Hepatic stellate cell (primary cell): Measurements from ENCODE around the gene MYO1E.
A peak's percentile ranks its signal among the peaks of the same experiment; 100 is the strongest.

Experiments used
- DNase-seq: peaks from one replicate; pipeline ENCODE4 v3.0.0; 2011; ENCODE audit warnings: low spot score

Gene MYO1E

DNA sequence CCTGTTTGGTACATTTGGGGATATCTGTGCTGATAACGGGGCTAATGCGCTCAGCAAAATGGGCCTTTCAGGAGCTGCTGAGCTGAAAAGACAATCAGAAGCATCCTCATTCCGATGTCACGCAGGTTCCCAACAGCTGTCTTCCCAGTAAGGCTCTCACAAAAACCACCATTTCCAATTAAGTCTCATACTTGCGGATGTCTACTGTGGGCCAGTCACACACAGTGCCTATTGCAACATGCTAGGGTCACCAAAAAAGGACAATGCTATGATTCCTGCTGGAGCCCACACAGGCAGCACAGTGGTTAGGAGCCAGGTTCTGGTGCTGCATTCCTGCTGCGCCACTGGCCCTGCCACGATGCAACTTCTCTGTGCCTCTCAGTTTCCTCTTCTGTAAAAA lies 182.4 kb downstream of the MYO1E start:
- DNase-seq: no peak

DNA sequence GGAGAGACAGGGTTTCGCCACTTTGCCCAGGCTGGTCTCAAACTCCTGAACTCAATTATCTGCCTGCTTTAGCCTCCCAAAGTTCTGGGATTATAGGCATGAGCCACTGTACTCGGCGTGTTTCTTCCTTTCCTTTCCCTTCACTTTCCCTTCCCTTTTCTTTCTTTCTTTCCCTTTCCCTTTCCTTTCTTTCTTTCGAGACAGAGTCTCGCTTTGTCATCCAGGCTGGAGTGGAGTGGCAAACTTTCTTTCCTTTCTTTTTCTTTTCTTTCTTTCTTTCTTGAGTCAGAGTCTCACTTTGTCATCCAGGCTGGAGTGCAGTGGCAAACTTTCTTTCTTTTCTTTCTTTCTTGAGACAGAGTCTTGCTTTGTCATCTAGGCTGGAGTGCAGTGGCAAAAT lies 183.4 kb downstream of the MYO1E start:
- DNase-seq: no peak

- no peak for DNase-seq
Measured at GRCh38 chr15:59186501-59186900, 186.2 kb downstream of the MYO1E start.

- DNase-seq: no peak
Measured at GRCh38 chr15:59185725-59186124, 186.9 kb downstream of the MYO1E start.

DNA sequence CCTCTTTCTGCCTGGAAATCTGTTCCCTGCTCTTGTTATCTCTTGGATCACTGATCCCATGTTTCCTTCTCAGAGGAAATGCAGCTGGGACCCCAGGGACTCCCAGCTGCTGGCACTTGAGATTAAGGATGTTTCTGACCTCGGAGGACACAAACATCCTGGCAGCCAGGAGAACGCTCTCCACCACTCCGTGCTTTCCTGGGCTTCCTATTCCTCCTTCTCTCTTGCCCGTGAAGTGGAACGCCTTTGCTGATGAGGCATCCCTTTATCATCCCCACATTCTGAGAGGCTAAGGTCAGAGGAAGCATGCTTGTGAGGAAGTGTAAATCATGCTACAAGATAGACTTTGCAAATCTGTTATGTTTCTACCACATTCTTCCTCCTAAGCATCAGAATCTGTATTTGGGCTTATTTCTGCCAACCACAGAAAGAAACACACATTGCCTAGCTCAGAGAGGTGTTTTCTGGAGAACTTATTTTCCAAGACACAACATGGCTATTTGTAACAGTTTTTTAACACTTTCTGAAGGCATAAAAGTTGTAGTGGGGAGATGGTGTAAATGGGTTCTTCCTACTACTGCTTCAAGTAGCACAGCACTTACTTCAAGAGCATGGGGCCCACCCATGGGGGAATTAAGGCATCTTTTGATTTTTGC lies 191.6 kb downstream of the MYO1E start:
- DNase-seq: peak; percentile 16

DNA sequence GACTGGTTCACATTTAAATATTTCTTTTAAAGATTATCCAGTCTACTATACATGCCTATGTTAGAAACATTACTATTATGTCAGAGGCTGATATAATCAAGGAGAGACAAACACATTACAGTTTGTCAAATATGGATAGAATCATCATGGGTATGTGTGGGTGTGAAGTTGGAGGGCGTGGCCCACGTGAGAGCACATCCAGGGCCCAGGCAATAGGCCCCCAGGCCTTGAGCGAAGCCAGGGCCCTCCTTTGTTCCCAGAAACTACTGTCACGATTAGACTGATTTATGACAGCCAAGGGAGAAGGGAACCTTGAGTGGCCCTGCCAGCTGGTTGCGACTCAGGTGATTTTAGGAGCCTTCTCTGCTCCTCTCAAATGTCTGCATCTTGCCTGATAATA lies 193.0 kb downstream of the MYO1E start:
- DNase-seq: no peak

DNA sequence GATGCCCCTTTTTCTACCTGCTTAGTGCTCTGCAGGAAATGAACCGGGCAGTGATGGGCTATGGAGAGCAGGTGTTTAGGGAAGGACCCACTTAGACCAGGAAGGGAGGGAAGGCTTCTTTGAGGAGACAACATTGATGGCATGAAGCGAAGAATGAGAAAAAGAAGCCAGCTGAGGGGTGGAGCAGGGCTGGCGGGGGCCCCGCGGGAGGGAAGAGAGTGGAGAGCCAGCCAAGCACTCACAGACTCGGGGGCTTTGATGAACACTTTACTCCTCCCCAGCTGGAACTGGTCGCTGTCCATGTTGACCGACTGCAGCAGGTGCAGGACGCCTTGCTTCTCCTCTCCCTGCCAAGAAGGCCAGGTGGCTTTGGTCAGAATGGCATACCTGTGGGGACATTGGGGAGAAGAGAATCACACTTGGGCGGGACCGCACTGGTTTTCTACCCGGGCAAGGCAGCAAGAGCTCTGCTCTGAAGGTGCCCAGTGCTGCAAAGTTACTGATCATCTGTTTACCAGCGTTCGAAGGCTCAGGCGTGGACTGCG lies 194.4 kb downstream of the MYO1E start:
- DNase-seq: no peak

GRCh38 chr15:59177317-59177660 lies 195.4 kb downstream of the MYO1E start:
- no peak for DNase-seq

DNA sequence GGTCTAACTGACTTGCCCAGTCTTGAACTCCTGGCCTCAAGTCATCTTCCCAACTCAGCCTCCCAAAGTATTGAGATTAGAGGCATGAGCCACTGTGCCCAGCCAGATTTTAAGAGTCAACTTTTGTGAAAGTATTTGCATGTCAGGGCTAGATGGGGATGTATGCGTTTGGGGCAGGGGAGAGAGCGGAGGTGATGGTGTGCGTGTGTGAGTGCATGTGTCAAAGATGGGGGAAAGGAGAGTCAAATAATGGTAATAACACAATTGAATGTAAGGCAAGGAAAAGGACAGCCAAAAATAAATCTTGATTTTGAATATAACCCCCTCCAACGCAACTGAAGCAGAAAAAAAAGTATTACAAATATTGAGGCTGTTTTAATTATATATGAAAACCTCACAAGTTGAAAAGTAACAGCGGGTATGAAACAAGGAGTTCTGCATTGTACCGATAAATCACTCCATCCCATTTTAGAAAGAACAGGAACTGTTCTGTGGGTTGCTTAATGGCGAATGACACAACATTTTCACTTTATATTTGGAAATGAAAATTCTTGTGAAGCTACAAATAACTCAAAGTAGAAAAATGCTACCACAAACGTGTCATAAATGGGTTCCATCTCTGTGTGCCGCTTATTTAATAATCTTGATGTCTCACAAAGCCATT lies 195.9 kb downstream of the MYO1E start:
- no peak for DNase-seq

DNA sequence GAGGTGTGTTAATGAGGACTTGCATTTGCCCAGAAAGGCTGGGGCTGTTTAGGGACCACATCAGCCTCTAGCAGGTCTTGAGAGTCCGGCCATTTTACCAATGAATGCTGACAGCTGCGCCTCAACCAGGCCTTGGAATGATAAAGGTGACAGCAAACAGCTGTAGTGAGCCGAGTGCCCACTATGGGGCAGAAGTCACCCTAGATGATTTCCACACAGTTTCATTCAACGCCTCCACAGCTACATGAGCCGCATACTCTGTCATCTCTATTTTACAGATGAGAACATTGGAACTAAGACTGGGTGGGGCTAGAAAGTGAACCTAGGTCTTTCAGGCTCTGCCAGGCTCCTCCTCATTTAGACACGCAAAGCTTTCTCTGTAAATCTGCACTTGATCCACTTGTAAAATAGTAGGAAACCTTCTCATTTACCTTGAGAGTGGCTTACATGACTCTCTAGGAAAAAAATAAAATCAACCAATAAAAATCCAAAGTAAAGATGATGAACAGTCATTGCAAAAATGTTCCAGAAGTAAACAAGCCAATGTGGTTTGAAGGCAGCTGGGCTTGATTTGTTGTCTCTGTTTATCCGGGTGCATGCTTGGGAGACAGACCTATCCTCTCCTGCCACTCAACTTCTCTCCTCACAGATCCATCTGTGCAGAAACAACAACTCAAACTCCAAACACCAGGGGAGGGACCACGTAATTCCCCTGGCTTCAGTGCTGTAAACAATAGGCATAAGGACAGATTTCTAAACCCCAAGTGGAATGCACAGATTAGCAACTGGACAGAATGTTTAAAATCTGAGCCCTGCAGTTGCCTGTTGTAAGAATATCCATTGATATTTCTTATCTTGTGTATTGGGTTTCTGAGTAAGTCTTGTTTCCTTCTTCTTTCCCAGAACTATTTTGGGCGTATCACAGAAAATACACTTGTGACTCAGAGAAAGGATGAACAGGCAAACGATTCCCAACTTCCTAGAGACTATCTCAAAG lies 197.5 kb downstream of the MYO1E start:
- DNase-seq: peak; percentile 68

- no peak for DNase-seq
Measured at GRCh38 chr15:59174151-59174834, 198.4 kb downstream of the MYO1E start.

- DNase-seq: no peak
Measured at GRCh38 chr15:59173194-59173593, 199.5 kb downstream of the MYO1E start.

- no peak for DNase-seq
Measured at GRCh38 chr15:59172289-59172901, 200.3 kb downstream of the MYO1E start.

- DNase-seq: no peak
Measured at GRCh38 chr15:59171067-59171397, 201.6 kb downstream of the MYO1E start.

GRCh38 chr15:59170295-59171066 lies 202.2 kb downstream of the MYO1E start:
- no peak for DNase-seq

GRCh38 chr15:59169251-59169708 lies 203.4 kb downstream of the MYO1E start:
- peak; percentile 31 for DNase-seq

DNA sequence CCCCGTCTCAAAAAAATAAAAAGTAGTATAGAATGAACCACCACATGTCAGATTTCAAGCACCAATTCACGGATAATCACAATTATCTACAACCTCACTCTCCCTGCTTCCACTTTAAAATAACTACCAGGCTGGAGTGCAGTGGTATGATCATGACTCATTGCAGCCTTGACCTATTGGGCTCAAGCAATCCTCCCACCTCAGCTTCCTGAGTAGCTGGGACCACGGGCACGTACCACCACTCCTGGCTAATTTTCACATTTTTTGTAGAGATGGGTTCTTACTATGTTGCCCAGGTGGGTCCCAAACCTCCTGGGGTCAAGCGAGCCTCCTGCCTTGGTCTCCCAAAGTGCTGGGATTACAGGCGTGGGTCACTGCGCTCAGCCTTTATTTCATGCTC lies 204.1 kb downstream of the MYO1E start:
- DNase-seq: no peak

DNA sequence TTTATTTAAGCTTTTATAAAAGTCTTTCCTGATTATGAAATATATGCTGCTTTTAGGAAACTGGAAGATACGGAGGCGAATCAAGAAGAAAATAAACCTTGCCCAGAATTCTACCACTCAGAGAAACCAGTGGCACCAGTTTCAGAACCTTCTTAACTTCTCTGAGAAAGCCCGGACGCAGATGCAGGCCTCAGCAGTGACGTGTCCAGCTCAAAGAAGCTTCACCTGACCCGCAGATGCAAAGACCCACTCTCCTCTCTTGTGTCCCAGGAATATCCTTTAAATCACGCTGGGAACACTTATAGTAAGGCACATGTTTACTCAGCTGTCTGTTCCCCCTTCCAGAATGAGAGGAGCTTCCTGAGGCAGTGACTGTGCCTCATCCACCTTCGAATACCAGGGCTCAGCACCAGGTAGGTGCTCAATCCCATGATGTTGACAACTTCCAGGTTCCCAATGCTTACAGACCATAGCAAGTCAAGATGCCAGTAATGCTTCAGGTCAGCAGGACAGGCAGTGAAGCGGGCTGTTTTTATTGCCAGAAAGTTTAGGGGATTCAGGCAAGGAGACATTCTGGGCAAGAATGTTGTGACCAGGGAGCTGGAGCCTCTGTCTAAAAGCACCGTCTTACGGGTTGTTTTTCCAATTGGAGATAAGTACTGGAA lies 205.9 kb downstream of the MYO1E start:
- DNase-seq: no peak

DNA sequence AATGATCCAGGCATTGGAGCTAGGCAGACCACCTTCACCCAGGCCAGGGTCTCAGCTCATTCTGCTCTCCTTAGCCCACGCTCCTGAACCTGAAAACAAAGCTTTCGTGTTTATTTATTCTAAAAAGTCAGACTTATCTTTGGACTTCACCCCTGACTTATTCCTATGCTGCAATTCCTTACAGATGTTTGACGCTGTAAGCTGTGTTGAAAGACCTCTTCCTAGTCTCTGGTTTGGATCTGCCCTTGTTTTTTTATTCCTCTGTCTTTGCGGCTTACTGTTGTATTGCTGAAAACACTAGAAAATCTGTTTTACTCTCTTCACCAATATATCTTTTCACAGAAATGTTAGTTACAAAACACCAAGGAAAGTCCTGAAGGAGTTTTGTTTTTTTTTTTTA lies 206.5 kb downstream of the MYO1E start:
- no peak for DNase-seq

- DNase-seq: no peak
Measured at GRCh38 chr15:59165726-59166125, 206.9 kb downstream of the MYO1E start.
